Measurements from ENCODE around the gene RSU1.
A peak's percentile ranks its signal among the peaks of the same experiment; 100 is the strongest.

Gene RSU1

GRCh38 chr10:16653224-16653623 lies 164.0 kb downstream of the RSU1 start:
- DNase-seq: no peak

- DNase-seq: no peak
Observed at GRCh38 chr10:16652154-16652553, 165.1 kb downstream of the RSU1 start.

GRCh38 chr10:16649757-16650156 lies 167.5 kb downstream of the RSU1 start:
- DNase-seq: no peak

- DNase-seq: no peak
Observed at GRCh38 chr10:16648366-16648765, 168.9 kb downstream of the RSU1 start.

DNA sequence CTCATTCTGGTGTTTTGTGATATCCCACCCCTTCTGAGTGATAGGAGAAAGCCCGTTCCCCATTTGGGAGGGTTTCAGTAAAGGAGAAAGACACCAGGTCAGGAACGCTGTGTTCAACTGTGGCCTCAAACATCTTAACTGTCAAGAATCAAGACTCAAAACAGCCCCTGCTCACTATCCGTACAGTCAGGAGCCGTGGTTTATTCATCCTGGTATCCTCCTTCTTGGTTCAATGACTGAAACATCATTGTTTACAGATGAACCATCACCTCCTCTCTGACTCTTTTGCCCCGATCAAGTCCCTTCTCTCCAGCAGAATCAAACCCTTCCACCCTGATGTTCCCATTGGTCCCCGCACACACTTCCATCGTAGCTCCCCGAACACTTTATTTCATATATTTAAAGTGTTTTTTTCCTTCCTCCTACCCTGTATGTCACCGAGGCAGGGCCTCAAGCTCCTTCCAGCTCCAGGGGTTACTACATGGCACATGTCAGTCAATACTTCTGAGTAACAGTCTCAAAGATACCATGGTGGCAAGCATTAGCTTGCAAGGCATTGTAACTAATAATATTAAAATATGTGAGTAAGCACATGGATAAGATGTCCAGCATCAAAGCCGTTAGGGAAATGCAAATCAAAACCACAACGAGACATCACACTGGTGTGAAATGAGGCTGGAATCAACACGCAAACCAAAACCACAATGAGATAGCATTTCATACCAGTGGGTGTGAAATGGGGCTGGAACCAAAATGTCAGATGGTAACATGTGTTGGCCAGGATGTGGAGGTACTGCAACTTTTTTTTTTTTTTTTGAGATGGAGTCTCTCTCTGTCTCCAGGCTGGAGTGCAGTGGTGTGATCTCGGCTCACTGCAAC lies 170.8 kb downstream of the RSU1 start:
- DNase-seq: peak; percentile 33

DNA sequence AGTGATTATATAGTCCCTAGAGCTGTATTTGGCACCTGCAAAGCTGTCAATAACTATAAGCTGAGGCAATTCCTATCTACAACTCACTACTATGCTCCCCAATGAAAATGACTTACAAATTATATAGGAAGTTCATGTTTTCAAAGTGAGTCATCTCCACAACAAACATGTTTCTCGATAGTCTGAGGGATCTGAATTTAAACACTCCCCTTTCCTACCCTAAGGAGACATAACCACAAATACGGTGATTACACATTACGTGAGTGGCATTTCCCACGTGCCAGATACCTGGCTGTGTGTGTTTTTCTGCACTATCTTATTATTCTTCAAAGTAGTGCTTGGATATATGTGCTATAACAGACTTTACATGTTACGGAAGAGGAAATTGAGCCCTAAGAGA lies 173.1 kb downstream of the RSU1 start:
- no peak for DNase-seq

DNA sequence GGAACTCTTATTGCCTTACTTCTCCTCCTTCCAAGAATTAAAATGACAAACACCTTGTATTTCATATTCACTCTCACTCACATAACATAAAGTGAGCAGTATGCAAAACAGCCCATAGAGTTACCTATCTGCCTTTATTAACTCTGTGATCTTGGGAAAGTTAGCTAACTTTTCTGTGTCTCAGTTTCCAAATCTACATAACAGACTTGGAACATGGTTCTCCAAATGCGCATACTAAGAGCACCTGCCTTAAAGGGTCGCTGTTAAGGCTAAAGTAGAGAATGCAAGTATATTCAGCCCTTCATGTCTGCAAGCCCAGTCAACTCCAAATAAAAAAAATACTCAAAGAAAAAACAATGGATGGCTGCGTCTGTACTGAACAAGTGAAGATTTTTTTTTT lies 173.7 kb downstream of the RSU1 start:
- no peak for DNase-seq

DNA sequence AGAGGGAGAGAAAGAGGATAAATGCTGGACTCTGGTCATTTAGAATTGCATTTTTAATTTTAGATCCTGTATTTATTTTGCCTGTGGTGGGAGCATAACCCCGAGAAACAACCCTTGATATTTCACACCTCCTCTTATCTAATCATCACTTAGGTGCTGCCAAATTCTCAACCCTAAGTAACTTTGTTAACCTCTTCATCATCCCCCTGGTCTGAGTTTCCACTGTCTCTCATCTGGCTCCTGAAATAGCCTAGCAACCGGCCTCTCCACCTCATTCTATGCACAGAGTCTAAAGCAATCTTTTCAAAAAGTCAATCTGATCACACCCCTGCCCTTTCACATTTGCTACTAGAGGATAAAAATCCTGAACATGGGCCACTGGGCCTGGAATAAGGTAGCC lies 177.1 kb downstream of the RSU1 start:
- DNase-seq: no peak

DNA sequence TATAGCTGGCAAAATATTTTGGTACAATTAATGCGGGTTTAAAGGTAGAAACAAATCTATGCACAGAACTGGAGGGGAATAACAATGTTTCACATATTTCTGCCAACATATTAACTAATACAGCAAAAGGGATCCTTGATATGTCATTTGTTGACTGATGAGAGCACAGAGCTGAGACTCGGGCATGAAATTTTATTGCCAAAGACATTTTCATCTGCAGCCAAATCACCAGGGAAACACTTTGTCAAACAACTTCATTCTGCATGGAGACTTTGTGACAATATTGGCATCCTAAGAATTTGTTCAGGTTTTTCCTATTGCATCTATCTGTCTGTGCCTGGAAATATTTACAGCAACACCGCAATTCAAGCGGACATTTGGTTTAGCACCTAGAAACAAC lies 177.8 kb downstream of the RSU1 start:
- DNase-seq: no peak

DNA sequence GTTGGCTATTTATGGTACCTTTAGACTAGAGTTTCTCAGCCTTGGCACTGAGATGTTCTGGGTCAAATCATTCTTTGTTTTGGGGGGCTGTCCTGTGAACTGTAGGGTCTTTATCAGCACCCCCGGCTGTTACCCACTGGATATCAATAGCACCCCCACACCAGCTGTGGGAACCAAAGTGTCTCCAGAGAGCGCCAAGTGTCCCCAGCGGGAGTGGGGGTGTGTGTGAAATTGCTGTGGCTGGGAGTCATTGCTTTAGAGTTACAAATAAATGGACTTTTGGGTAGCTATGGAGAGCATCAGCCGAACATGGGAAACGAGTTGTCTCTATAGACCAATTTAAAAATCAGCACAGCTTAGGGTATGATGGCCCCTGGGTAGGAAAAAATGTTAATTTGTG lies 184.2 kb downstream of the RSU1 start:
- no peak for DNase-seq

- no peak for DNase-seq
Observed at GRCh38 chr10:16626697-16627096, 190.5 kb downstream of the RSU1 start.

DNA sequence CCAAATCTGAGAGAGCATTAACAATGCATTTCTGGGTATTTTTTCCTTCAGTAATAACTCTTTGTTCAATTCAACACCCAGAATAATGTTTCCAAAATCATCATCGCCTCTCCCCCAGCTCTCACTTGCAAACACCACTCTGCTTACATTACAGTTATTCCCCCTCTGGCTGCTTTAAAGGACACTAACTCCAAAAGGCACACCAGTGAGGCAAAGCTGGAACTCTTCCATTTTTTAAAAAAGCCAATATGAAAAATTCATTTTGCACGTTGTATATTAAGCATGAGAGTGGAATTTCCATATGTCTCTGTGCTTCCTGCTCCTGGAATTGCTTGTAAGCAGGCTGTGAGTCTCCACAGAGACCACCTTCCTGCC lies 204.3 kb downstream of the RSU1 start:
- no peak for DNase-seq

DNA sequence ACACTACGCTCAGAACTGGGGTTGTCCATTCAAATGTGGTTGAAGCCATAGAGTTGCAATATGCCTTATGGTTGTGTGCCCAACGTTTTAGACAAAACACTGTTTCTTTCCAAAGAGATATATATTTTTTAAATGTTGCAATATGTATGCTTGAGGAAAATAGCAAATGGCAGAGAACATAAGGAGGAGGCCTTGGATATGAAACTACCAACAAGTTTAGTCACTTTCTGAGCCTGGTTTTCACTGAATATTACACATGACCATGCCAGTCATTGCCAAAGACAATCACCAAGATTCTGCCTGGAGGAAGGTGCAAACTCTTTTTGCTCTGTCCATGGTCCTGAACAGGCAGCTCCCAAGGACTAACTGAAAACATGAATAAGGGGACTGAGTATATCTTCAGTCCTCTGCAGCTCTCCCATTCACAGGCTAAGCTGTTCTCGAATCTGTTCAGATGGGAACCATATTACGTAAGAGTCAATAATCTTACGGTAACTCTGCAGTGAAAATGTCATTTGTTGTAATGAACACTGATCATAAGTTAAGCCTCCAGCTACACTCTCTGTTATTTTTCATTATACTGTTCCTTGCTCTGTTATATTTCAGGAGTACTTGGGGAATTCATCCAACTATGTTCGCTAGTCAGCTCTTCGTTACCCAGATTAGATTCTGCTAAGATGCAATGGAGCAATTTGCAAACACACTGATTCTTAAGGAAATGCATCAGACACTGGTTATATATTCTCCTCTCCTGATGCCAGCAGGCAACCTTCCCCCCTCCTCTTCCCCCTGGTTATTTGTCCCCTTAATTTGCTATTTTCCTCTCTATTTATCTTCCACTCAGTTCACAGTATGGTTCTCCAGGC lies 204.9 kb downstream of the RSU1 start:
- DNase-seq: no peak

DNA sequence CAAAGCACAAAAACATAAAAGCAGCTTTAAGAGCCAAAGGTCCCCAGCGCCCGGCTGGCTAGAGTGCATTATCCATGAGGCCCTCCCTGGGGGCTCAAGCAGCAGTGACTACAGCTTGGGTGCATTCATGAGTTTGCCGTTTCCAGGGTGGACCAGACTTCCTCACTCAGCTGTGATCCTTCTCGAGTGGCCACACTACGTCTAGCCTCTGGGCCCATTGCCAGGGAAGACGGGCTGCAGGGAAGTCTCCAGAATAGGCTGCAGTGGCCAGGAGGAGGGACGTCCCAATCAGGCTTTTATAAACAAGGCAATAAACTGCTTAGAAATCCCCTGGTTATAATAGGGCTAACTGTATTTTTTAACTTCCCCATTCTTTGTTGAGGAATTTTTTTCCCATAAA lies 206.2 kb downstream of the RSU1 start:
- no peak for DNase-seq

DNA sequence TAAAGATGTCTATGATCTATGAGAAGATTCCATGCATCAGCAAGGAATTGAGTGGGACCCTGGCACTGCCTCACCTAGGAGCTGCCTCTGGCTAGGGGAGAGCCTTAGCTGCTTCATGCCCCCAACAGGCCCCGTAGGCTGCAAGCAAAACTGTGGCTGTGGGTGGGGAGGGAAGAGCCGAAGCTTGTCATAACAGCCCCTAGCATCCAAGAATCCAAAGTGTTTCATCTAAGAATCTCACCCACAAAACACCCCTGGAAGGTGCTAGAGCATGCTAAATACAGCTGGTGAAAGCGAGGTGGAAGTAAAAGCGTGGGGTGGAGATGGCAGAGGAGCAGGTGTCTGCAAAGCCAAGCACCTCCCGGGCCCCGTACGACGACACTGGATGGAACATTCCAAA lies 208.0 kb downstream of the RSU1 start:
- no peak for DNase-seq

GRCh38 chr10:16606923-16607322 lies 210.3 kb downstream of the RSU1 start:
- no peak for DNase-seq

DNA sequence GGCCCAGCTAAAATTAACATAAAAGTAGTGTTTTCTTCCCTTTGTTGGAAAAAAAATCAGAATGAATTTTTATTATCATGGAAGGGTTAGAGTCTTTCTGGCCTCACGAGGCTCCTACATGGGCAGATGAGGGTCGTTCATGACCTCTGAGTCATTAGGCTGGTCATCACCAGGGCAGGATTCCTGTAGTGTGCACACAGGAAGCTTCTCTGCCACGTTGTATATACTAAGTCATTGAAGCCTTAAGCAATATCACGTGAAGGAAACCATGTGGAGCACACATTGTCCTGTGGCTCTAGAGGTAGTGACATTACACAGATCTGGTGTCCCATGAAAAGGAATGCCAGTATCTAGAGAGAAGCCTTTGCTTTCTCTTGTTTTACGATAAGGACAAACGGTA lies 210.8 kb downstream of the RSU1 start:
- DNase-seq: no peak

GRCh38 chr10:16603308-16603707 lies 213.9 kb downstream of the RSU1 start:
- DNase-seq: no peak

DNA sequence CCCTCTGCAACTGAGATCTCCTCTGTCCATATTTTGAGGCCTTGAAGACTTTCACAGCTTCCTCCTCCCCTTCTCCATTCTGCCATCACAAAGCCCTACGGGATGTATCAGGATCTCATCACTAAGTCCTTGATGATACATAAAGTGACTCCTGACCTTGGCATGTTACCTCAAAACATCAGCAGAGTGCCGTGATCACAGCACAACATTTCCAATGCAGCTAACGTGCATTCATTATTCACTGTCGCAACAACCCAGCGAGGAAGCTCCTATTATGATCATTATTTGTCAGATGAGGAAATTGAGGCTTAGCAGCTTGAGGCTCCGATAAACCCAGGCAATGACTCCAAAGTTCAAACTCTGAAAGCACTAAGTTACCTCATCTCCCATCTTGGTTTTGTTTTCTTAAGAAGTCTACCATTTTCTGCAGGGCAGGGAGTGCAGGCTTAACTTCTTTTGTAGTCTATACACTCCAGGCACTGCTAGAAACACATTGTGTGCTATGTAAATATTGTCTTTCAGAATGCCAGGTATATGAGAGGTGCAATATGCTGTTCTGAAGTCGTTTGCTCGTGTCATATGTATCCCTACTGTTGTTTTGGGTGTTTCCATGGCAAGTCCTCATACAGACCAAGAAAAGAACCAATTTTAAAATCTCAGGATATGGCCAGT lies 215.0 kb downstream of the RSU1 start:
- DNase-seq: no peak

DNA sequence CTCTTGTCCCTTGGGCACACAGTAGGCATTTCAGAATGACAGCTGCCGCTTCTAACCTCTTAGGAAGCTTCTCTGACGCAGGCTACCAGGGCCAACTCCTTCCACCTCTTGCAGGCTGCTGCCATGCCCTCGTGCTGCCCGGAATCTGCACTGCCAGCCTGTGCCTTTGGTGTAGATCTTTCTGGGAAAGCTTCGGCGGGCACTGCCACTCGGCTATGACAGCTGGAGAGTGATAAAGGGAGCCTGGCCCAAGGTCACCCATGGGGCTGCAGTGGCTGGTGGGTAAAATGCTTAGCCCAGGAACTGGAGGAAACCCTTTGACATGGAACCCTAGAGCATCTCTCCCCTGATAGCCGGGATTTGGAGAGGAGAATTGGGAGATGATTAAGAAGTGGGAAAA lies 217.6 kb downstream of the RSU1 start:
- DNase-seq: no peak

- DNase-seq: no peak
Observed at GRCh38 chr10:16597656-16598055, 219.6 kb downstream of the RSU1 start.

DNA sequence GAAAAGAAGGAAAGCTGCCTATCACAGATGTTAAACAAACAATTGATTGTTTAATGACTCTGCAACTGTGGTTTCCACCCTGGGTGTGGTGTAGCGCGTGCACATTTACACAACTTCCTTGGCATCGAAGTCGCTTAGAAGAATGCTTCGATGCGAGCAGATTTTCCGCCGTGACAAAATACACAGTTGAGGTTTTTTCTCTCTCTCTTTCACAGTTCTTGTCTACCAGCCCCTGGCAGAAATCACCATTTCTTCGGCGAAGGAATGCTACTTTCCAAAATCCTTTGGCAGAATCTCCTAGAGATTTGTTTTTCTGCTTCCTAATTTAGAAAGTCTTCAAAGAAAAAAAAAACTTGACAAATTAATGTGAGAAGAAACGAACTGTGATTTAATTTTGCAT lies 224.8 kb downstream of the RSU1 start:
- DNase-seq: no peak

GRCh38 chr10:16586358-16587138 lies 230.7 kb downstream of the RSU1 start:
- peak; percentile 28 for DNase-seq
